CD4-positive, alpha-beta T cell treated with Interleukin-4 for 1 hour (primary cell): ENCODE measurements around the gene DPP6.

Source experiments
- DNase-seq, 2 donors: peaks; one replicate each; pipeline ENCODE4 v3.0.0-alpha.2; 2020 to 2022

DPP6 gene

GRCh38 chr7:154902600-154903082 is 850.4 kb downstream of the DPP6 start:
- DNase-seq, result no peak

- DNase-seq, result no peak
Measured at GRCh38 chr7:154903083-154903731, 851.0 kb downstream of the DPP6 start.

GRCh38 chr7:154905146-154905545 is 852.9 kb downstream of the DPP6 start:
- no peak for DNase-seq

GRCh38 chr7:154905615-154906014 is 853.4 kb downstream of the DPP6 start:
- DNase-seq, result no peak

- DNase-seq, result no peak
Measured at GRCh38 chr7:154906201-154906600, 854.0 kb downstream of the DPP6 start.

- no peak for DNase-seq
Measured at GRCh38 chr7:154906736-154907355, 854.6 kb downstream of the DPP6 start.

GRCh38 chr7:154907651-154908620 is 855.7 kb downstream of the DPP6 start:
- DNase-seq, result no peak

GRCh38 chr7:154909241-154910105 is 857.3 kb downstream of the DPP6 start:
- no peak for DNase-seq

GRCh38 chr7:154910125-154910524 is 857.9 kb downstream of the DPP6 start:
- no peak for DNase-seq

GRCh38 chr7:154910977-154911376 is 858.8 kb downstream of the DPP6 start:
- DNase-seq, result no peak

GRCh38 chr7:154911411-154911810 is 859.2 kb downstream of the DPP6 start:
- DNase-seq, result no peak

GRCh38 chr7:154911862-154912455 is 859.8 kb downstream of the DPP6 start:
- no peak for DNase-seq

GRCh38 chr7:154912871-154913637 is 860.9 kb downstream of the DPP6 start:
- no peak for DNase-seq

- DNase-seq, result peak; percentile 84 to 86
Measured at GRCh38 chr7:154913638-154914307, 861.6 kb downstream of the DPP6 start.

- DNase-seq, result no peak
Measured at GRCh38 chr7:154914308-154914995, 862.3 kb downstream of the DPP6 start.

GRCh38 chr7:154914996-154915380 is 862.8 kb downstream of the DPP6 start:
- no peak for DNase-seq

GRCh38 chr7:154915600-154915999 is 863.4 kb downstream of the DPP6 start:
- DNase-seq, result no peak

- no peak for DNase-seq
Measured at GRCh38 chr7:154916381-154916780, 864.2 kb downstream of the DPP6 start.

- no peak for DNase-seq
Measured at GRCh38 chr7:154916856-154917807, 864.9 kb downstream of the DPP6 start.
